ENCODE results near the gene LIF.

Gene LIF

DNA sequence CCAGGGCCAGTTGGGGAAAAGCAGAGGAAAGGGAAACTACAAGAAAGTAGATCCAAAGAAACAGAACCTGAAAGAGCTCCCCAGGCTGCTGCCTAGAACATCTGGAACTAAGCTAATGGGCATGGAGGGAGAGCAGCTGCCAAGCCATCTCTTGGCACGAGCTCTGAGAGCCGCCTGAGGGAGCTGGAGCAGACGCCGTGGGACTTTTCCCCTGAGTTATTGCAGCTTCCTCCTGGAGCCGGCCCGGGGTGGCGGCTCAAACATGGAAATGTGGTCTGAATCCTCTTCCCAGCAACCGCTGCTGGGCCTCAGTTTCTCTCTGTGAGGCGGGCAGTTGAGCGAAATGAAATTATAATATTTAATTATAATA is 41.8 kb downstream of the LIF start:
- Histone ChIP-seq H3K79me2 (ENCODE audit: insufficient read depth, low read length) (no peaks in the 10 kb centered on the region), H3K9me3 (ENCODE audit: insufficient read depth, low read length) (no peaks in the 10 kb centered on the region), H3K36me3 (ENCODE audit: low read length) (no peaks in the 10 kb centered on the region), H3F3A (ENCODE audit: insufficient read depth) (no peaks in the 10 kb centered on the region), H3K4me3 (ENCODE audit: insufficient read depth, low read length, poor library complexity, severe bottlenecking) (no peak overlapping the region), H3K9ac (ENCODE audit: low read length) (no peak overlapping the region), H3K27ac (ENCODE audit: low read depth, low read length) (no peak overlapping the region), H3K4me2 (ENCODE audit: low read depth, low read length, poor library complexity, severe bottlenecking) (no peak overlapping the region), H3K9me2 (replicated peaks; ENCODE audit: insufficient read depth, low read length) (no peaks in the 10 kb centered on the region), H4K20me1 (ENCODE audit: low read depth, low read length) (no peaks in the 10 kb centered on the region), H3K27me3 (ENCODE audit: low read length) (no peaks in the 10 kb centered on the region), H2AFZ (ENCODE audit: low read depth, low read length, severe bottlenecking) (no peak overlapping the region)
- TF ChIP-seq EZH2phosphoT487 (conservative IDR thresholded peaks at IDR 0.05; ENCODE audit: low read length) (no peak), CTCF (IDR thresholded peaks at IDR 0.05; ENCODE audit: insufficient read depth, low read length, poor library complexity, severe bottlenecking) (no peak)

DNA sequence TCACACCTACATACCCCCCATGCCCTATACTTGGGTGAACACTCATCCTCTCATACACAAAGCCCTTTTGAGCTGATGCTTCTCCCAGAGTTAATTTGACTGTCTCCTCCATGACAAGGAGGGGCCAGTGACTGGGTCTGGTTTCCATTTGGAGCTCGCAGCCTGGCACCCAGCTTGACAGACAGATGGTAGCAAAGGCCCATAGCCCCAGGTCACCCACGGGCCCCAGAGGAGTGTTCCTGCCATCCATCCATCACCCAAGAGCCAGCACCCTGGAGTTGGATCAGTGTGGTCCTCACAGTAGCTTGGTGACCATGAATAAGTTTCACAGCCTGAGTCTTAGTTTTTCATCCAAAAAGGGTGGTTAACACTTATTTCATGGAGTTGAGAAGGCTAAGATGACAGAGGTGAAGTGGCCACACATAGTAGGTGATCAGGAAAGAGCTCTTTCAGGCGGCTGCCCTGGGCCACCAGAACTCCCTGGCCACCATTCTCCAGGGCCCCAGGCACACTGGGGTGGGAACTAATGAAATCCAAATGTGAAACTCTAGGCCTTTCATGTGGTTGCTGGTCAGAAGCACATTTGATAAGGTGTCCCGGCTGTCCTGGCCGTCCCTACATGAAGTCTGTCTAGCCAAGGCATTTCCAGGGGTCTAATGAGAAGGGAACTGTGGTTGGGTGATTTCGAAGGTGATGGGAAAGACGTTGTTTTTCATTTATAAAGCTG is 42.4 kb downstream of the LIF start:
- H3K79me2 ChIP-seq (ENCODE audit: insufficient read depth, low read length) = no peaks in the 10 kb centered on the region
- no peak for TF ChIP-seq EZH2phosphoT487 (conservative IDR thresholded peaks at IDR 0.05; ENCODE audit: low read length)
- no peak for TF ChIP-seq CTCF (IDR thresholded peaks at IDR 0.05; ENCODE audit: insufficient read depth, low read length, poor library complexity, severe bottlenecking)
- no peak overlapping the region for H3K27ac ChIP-seq (ENCODE audit: low read depth, low read length)
- no peak overlapping the region for H3K4me3 ChIP-seq (ENCODE audit: insufficient read depth, low read length, poor library complexity, severe bottlenecking)
- no peak overlapping the region for H3K4me2 ChIP-seq (ENCODE audit: low read depth, low read length, poor library complexity, severe bottlenecking)
- no peak overlapping the region for H2AFZ ChIP-seq (ENCODE audit: low read depth, low read length, severe bottlenecking)
- H3K36me3 ChIP-seq (ENCODE audit: low read length) = no peaks in the 10 kb centered on the region
- no peak overlapping the region for H3K9ac ChIP-seq (ENCODE audit: low read length)
- no peaks in the 10 kb centered on the region for H3K9me3 ChIP-seq (ENCODE audit: insufficient read depth, low read length)
- no peaks in the 10 kb centered on the region for H3K27me3 ChIP-seq (ENCODE audit: low read length)
- H3K9me2 ChIP-seq (replicated peaks; ENCODE audit: insufficient read depth, low read length) = no peaks in the 10 kb centered on the region
- no peaks in the 10 kb centered on the region for H4K20me1 ChIP-seq (ENCODE audit: low read depth, low read length)
- no peaks in the 10 kb centered on the region for H3F3A ChIP-seq (ENCODE audit: insufficient read depth)

DNA sequence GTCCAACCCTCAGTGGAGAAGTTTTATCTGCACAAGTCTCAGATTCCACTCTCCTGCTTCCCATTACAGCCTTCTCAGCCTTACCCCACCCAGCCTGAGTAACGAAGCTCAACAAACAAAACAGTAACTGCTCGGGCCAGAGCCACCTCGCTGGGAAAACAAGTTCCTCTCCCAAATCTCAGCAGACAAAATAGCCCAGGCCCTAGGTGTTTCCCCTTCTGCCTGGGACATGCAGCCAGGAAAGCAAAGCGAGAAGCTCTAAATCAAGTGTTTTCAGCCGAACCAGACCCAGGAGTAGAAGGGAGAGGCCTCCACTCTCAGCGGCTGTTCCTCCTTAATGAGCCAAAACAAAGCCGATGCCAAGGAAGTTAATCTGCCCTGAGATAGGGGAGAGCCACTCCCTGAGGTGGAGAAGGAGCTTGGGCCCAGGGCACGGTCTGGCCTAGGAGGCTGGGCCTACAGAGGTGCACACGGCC is 44.0 kb downstream of the LIF start:
- H3K79me2 ChIP-seq (ENCODE audit: insufficient read depth, low read length) = no peaks in the 10 kb centered on the region
- no peaks in the 10 kb centered on the region for H4K20me1 ChIP-seq (ENCODE audit: low read depth, low read length)
- no peak overlapping the region for H3K27ac ChIP-seq (ENCODE audit: low read depth, low read length)
- H3K9ac ChIP-seq (ENCODE audit: low read length) = no peak overlapping the region
- no peak overlapping the region for H2AFZ ChIP-seq (ENCODE audit: low read depth, low read length, severe bottlenecking)
- H3K9me2 ChIP-seq (replicated peaks; ENCODE audit: insufficient read depth, low read length) = no peaks in the 10 kb centered on the region
- no peak for TF ChIP-seq CTCF (IDR thresholded peaks at IDR 0.05; ENCODE audit: insufficient read depth, low read length, poor library complexity, severe bottlenecking)
- H3F3A ChIP-seq (ENCODE audit: insufficient read depth) = no peaks in the 10 kb centered on the region
- no peaks in the 10 kb centered on the region for H3K36me3 ChIP-seq (ENCODE audit: low read length)
- H3K4me2 ChIP-seq (ENCODE audit: low read depth, low read length, poor library complexity, severe bottlenecking) = no peak overlapping the region
- H3K27me3 ChIP-seq (ENCODE audit: low read length) = no peaks in the 10 kb centered on the region
- H3K4me3 ChIP-seq (ENCODE audit: insufficient read depth, low read length, poor library complexity, severe bottlenecking) = no peak overlapping the region
- no peaks in the 10 kb centered on the region for H3K9me3 ChIP-seq (ENCODE audit: insufficient read depth, low read length)
